Stimulated activated CD4-positive, alpha-beta T cell treated with anti-CD3 and anti-CD28 coated beads, Interleukin-15, amount 100 ng/mL, for 24 hours (primary cell): ENCODE data around the gene SPIRE1.
"Not testable (repeated sequence)": the region's sequence is repeated elsewhere in the genome, so short reads cannot be mapped to it uniquely, and the experiment has no call there.

ENCODE experiments used
- DNase-seq: peaks from one replicate; pipeline ENCODE4 v3.0.0-alpha.2; 2020

The SPIRE1 gene

GRCh38 chr18:12551466-12551865 is 106.4 kb downstream of the SPIRE1 start:
- not testable (repeated sequence) for DNase-seq

DNA sequence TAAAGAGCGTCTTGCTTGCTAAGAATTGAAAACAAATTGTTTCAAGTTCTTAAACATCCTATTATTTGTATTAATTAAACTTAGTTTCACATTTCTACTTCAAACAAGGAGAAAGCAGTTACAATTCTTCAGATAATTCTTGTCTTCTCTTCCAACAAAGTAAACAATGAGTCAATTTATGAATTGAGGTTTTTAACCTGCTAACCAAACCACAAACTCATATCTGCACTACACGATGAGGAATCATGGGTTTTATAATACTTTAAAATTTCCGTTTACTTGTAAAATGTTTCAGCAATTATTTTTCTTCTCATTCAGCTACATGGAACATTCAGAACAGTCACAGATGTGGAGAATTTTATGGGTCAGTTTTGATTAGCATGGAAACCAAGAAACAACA is 114.2 kb downstream of the SPIRE1 start:
- DNase-seq = no peak

- no peak for DNase-seq
Observed at GRCh38 chr18:12540751-12541150, 117.2 kb downstream of the SPIRE1 start.

GRCh38 chr18:12539158-12539557 is 118.7 kb downstream of the SPIRE1 start:
- DNase-seq = not testable (repeated sequence)

DNA sequence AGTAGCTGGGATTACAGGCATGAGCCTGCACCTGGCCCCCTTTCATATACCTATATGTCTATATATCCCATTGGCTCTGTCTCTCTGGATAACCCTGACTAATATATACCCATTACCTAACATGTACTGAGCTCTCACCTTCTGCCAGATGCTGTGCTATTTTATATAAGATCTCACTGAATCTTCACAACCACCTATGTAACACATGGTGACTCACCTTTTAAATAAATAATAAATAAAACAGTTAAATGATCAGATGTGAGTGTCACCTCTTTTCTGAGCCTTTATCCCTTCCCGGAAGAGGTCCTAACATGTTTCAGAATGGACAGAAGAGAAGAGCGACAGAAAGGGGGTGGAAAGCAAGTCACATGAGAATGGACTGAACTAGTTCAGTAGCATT is 123.1 kb downstream of the SPIRE1 start:
- DNase-seq = no peak

- DNase-seq = no peak
Observed at GRCh38 chr18:12532661-12533060, 125.2 kb downstream of the SPIRE1 start.

- DNase-seq = no peak
Observed at GRCh38 chr18:12531749-12532148, 126.2 kb downstream of the SPIRE1 start.

- no peak for DNase-seq
Observed at GRCh38 chr18:12520442-12520992, 137.4 kb downstream of the SPIRE1 start.

DNA sequence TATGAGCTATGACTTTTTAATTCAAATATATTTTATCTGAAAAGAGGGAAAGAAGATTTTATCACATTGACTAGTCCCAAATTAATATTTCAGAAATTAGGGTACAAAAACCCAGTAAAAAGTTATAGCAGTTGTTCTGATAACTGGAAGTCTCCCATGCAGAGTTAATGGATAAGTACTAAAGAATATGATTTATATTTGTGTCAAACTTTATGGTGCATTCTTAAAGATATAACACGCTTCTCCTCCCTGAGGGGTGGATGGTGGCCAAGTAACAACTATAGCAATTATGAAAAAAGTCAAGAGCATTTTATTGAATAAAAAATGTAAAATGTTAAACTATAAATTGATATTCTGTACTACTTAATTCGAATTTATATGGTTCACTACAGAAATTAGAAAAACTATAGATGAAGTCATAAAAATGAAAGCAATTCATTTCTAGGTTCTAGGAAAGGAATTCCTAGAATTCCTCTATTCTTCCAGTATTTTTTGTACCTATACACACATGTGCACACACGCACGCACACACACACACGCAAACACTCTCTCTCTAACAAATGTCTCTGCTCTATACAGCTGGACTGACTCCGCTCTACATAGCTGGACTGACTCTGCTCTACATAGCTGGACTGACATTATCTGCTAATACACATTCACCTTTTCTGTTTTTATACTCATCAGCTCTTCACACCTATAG is 138.9 kb downstream of the SPIRE1 start:
- no peak for DNase-seq

GRCh38 chr18:12518326-12518725 is 139.6 kb downstream of the SPIRE1 start:
- no peak for DNase-seq

GRCh38 chr18:12517142-12517825 is 140.6 kb downstream of the SPIRE1 start:
- no peak for DNase-seq

GRCh38 chr18:12516049-12516630 is 141.8 kb downstream of the SPIRE1 start:
- DNase-seq = no peak

- no peak for DNase-seq
Observed at GRCh38 chr18:12515550-12515949, 142.4 kb downstream of the SPIRE1 start.

DNA sequence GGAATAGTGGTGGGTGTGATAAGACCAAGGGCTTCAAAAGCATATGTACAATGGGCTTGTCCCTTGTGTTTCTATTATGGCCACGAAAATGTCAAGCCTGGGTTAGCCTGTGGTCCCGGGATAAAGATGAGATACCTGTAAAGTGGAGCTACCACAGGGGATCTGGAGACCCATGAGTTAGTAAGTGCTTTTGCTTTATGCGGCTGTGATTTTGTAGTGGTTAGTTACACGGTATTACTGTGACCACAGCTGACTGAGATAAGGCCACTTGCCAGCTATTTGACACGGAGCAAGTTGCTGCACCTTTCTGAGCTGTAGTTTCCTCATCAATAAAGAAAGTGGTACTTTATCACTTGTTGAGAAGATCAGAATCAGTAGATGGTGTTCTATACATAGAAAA is 150.9 kb downstream of the SPIRE1 start:
- no peak for DNase-seq

DNA sequence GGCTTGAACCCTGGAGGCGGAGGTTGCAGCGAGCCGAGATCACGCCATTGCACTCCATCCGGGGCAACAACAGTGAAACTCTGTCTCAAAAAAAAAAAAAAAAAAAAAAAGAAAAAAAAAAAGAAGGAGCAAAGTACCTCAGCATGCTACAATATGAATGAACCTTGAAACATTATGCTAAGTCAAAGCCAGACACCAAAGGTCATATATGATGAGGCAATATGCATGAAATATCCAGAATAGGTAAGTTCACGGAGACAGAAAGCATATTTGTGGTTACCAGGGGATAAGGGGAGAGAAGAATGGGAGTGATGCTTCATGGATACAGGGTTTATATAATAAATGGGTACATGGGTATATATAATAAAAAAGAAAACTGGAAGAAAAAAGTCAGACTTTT is 156.9 kb downstream of the SPIRE1 start:
- DNase-seq = no peak

- DNase-seq = no peak
Observed at GRCh38 chr18:12497839-12498238, 160.1 kb downstream of the SPIRE1 start.

- DNase-seq = no peak
Observed at GRCh38 chr18:12497296-12497695, 160.6 kb downstream of the SPIRE1 start.

DNA sequence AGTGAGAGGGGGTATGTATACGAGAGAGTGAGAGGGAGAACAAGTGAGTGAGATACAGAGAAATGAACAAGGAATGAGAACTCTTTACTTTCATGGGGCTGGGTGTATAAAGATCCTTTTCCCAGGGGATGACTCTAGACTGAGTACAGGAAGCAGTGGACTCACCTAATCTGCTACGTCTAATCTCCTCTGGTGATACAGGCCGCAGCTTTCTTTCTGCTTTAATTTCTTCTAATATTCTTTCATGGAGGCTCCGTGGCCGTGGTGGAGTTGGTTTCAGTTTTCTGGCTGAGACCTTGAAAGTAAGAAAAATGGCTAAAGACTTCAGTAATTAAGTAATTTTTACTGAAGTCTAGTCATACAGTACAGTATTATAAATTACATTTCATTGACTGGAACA is 165.0 kb downstream of the SPIRE1 start:
- no peak for DNase-seq

GRCh38 chr18:12491611-12492435 is 166.1 kb downstream of the SPIRE1 start:
- DNase-seq = no peak

- no peak for DNase-seq
Observed at GRCh38 chr18:12485479-12486105, 172.3 kb downstream of the SPIRE1 start.

GRCh38 chr18:12481915-12482314 is 176.0 kb downstream of the SPIRE1 start:
- not testable (repeated sequence) for DNase-seq

DNA sequence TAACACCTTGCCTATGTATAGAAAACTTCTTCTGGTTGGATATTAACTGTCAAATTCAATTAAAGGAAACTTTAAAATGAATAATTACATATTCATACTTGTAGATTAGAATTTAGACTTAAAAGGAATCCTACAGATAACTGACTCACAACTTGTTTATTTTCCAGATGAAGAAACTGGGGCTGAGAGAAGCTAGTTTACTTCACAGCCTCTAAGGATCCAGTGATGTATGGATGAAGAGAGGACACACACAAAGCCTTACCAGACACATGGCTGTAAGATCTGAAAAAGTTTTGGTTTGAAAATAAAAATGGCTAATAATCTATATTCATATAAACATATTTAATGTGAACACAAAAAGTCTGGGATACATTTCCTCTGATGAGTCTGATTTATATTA is 177.9 kb downstream of the SPIRE1 start:
- no peak for DNase-seq

GRCh38 chr18:12479536-12479935 is 178.4 kb downstream of the SPIRE1 start:
- DNase-seq = no peak
